ENCODE results near the gene PDZRN3.

The PDZRN3 gene

DNA sequence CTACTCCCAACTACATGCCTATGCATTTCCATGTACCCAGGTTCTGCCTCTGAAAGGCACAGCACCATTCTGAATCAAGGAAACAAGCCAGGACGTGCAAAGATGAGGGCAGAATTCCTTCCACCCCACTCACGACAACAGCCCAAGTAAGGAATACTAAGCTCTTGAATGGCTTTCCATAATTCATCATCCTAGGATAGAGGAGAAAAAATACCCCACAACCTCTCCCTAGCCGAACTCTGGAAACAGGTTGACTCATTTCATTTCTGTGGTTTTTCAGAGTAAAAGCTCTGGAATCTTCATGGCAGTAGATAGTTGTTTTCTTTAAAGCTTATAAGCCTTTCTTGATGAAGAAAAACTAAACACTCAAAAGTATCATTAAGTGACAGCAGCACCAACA is 77.8 kb downstream of the PDZRN3 start:
- DNase-seq (ENCODE audit: low read depth), result no peak
- no peak for TF ChIP-seq CTCF (IDR thresholded peaks at IDR 0.05; ENCODE audit: insufficient read depth, low read depth, low read length, missing control alignments)
- H3K4me3 ChIP-seq (ENCODE audit: low read depth, low read length), result no peak overlapping the region

- no peak for TF ChIP-seq CTCF (IDR thresholded peaks at IDR 0.05; ENCODE audit: insufficient read depth, low read depth, low read length, missing control alignments)
- DNase-seq (ENCODE audit: low read depth), result no peak
- no peak overlapping the region for H3K4me3 ChIP-seq (ENCODE audit: low read depth, low read length)
Observed at GRCh38 chr3:73543412-73543811, 81.3 kb downstream of the PDZRN3 start.

DNA sequence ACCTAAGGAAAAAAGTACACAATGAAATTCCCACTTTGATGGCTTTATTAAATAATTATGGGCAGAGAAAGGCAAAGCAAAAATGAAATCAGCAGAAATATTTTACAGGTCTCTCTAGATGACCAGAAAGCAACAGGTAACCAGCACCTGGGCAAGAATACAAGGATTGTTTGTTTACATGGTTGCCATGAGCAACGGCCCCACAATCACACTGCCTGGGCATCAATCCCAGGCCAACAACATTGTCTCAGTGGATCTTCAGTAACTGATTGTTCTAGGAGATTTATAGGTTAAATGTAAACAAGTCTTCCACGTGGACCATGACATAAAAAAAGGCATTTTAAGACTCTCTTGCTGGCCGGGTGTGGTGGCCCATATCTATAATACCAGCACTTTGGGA is 82.6 kb downstream of the PDZRN3 start:
- TF ChIP-seq CTCF (IDR thresholded peaks at IDR 0.05; ENCODE audit: insufficient read depth, low read depth, low read length, missing control alignments), result no peak
- H3K4me3 ChIP-seq (ENCODE audit: low read depth, low read length), result no peak overlapping the region
- DNase-seq (ENCODE audit: low read depth), result no peak

GRCh38 chr3:73540969-73541740 is 83.6 kb downstream of the PDZRN3 start:
- no peak for TF ChIP-seq CTCF (IDR thresholded peaks at IDR 0.05; ENCODE audit: insufficient read depth, low read depth, low read length, missing control alignments)
- no peak overlapping the region for H3K4me3 ChIP-seq (ENCODE audit: low read depth, low read length)
- no peak for DNase-seq (ENCODE audit: low read depth)

DNA sequence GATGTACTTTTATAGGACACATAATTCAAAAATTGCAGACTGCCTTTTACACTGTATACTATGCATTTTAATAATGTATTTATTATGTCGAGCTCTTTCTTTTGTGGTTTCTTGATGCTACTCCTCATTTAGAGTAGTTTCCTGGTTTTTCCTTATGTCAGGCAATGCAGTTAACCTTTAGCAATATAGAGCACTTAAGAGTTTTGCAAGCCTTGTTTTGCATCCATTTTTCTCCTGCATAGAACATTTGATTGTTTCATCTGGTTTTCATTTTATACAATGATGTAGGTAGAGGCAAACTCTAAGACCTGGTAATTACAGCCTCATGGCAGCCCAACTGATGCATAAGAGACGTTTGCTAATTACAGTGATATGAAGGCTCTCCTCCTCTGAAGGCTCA is 86.3 kb downstream of the PDZRN3 start:
- no peak overlapping the region for H3K4me3 ChIP-seq (ENCODE audit: low read depth, low read length)
- no peak for DNase-seq (ENCODE audit: low read depth)
- no peak for TF ChIP-seq CTCF (IDR thresholded peaks at IDR 0.05; ENCODE audit: insufficient read depth, low read depth, low read length, missing control alignments)

DNA sequence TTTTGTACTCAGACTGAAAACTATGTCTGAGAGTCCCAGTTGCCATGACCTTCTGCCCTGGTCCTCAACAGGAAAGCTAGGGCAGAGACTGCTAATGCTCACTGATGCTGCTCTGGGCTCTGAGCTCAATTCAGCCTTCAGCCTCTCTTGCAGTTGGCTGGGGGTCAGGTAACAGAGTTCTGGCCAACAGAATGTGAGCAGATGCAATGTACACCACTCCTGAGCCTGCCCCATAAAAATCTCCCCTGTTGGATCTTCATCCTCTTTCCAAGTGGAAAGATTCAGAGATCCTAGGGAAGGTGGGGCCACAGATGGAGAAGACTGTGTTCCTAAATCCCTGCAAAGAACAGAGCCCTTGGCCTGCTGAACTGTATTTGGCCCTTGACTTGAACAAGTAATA is 87.8 kb downstream of the PDZRN3 start:
- no peak for DNase-seq (ENCODE audit: low read depth)
- H3K4me3 ChIP-seq (ENCODE audit: low read depth, low read length), result no peak overlapping the region
- no peak for TF ChIP-seq CTCF (IDR thresholded peaks at IDR 0.05; ENCODE audit: insufficient read depth, low read depth, low read length, missing control alignments)

- TF ChIP-seq CTCF (IDR thresholded peaks at IDR 0.05; ENCODE audit: insufficient read depth, low read depth, low read length, missing control alignments), result no peak
- no peak for DNase-seq (ENCODE audit: low read depth)
- no peak overlapping the region for H3K4me3 ChIP-seq (ENCODE audit: low read depth, low read length)
Observed at GRCh38 chr3:73536336-73536895, 88.3 kb downstream of the PDZRN3 start.

Data from GM12865 (cell line).